ENCODE measurements around the gene TFAP2B.

The TFAP2B gene

GRCh38 chr6:50819904-50820868 lies 1.5 kb downstream of the TFAP2B start:
- peaks cover 0 to 97% of the 10 kb centered on the region in 2 donors for H3K27me3 ChIP-seq
- TF ChIP-seq CTCF (IDR thresholded peaks at IDR 0.05), result no peak
- H3K9me3 ChIP-seq, result no peaks in the 10 kb centered on the region
- peak overlapping the region in 1 of 2 donors; percentile 37 for H3K4me3 ChIP-seq
- peaks cover 0 to 28% (median 19%) of the 10 kb centered on the region in 4 donors for H3K4me1 ChIP-seq
- intact Hi-C loops (cut with DNase I; ENCODE audit: low total_unique reads), result loop anchor here (10.0 kb wide), 1 partner anchor 1495 kb away; no protein-coding TSS in a partner anchor
- H3K36me3 ChIP-seq, result no peaks in the 10 kb centered on the region
- DNase-seq, result no peak
- no peak overlapping the region for H3K27ac ChIP-seq

GRCh38 chr6:50820869-50821264 lies 2.2 kb downstream of the TFAP2B start:
- TF ChIP-seq CTCF (IDR thresholded peaks at IDR 0.05), result no peak
- peaks cover 0 to 26% (median 19%) of the 10 kb centered on the region in 4 donors for H3K4me1 ChIP-seq
- H3K27me3 ChIP-seq, result peaks cover 0 to 97% of the 10 kb centered on the region in 2 donors
- no peak for DNase-seq
- no peaks in the 10 kb centered on the region for H3K36me3 ChIP-seq
- no peak overlapping the region for H3K27ac ChIP-seq
- no peaks in the 10 kb centered on the region for H3K9me3 ChIP-seq
- H3K4me3 ChIP-seq, result no peak overlapping the region
- intact Hi-C loops (cut with DNase I; ENCODE audit: low total_unique reads), result loop anchor here (10.0 kb wide), 1 partner anchor 1494 kb away; no protein-coding TSS in a partner anchor

GRCh38 chr6:50821441-50822077 lies 2.9 kb downstream of the TFAP2B start:
- peaks cover 0 to 26% (median 19%) of the 10 kb centered on the region in 4 donors for H3K4me1 ChIP-seq
- no peak for TF ChIP-seq CTCF (IDR thresholded peaks at IDR 0.05)
- H3K27me3 ChIP-seq, result peaks cover 0 to 97% of the 10 kb centered on the region in 2 donors
- H3K9me3 ChIP-seq, result no peaks in the 10 kb centered on the region
- DNase-seq, result no peak
- intact Hi-C loops (cut with DNase I; ENCODE audit: low total_unique reads), result loop anchor here (10.0 kb wide), 1 partner anchor 1493 kb away; no protein-coding TSS in a partner anchor
- H3K36me3 ChIP-seq, result no peaks in the 10 kb centered on the region
- H3K4me3 ChIP-seq, result no peak overlapping the region
- H3K27ac ChIP-seq, result no peak overlapping the region

- no peaks in the 10 kb centered on the region for H3K9me3 ChIP-seq
- H3K36me3 ChIP-seq, result no peaks in the 10 kb centered on the region
- H3K27ac ChIP-seq, result no peak overlapping the region
- no peak for TF ChIP-seq CTCF (IDR thresholded peaks at IDR 0.05)
- H3K4me3 ChIP-seq, result no peak overlapping the region
- peaks cover 0 to 97% of the 10 kb centered on the region in 2 donors for H3K27me3 ChIP-seq
- peaks cover 0 to 26% (median 19%) of the 10 kb centered on the region in 4 donors for H3K4me1 ChIP-seq
- DNase-seq, result no peak
- intact Hi-C loops (cut with DNase I; ENCODE audit: low total_unique reads), result loop anchor here (10.0 kb wide), 1 partner anchor 1493 kb away; no protein-coding TSS in a partner anchor
These were observed 3.4 kb downstream of the TFAP2B start for GRCh38 chr6:50822078-50822476.

GRCh38 chr6:50823094-50823920 lies 4.6 kb downstream of the TFAP2B start:
- Histone ChIP-seq H3K9me3 (no peaks in the 10 kb centered on the region), H3K27ac (no peak overlapping the region), H3K4me1 (peaks cover 0 to 26% (median 19%) of the 10 kb centered on the region in 4 donors), H3K4me3 (no peak overlapping the region), H3K27me3 (peaks cover 0 to 95% of the 10 kb centered on the region in 2 donors), H3K36me3 (no peaks in the 10 kb centered on the region)
- DNase-seq, result no peak
- intact Hi-C loops (cut with DNase I; ENCODE audit: low total_unique reads), result loop anchor here (10.0 kb wide), 1 partner anchor 1491 kb away; no protein-coding TSS in a partner anchor
- no peak for TF ChIP-seq CTCF (IDR thresholded peaks at IDR 0.05)
